GM12892 (cell line): ENCODE data around the gene SFRP2.

Source experiments
- DNase-seq: peaks from one replicate; pipeline ENCODE4 v3.0.0; 2011; ENCODE audit not compliant: insufficient read length
- FAIRE-seq: peaks from 2 replicates; lab custom pipeline; 2011; peaks lifted over from hg19 to GRCh38; lab: Jason Lieb, UNC
- POLR2A ChIP-seq: IDR thresholded peaks from 2 replicates; pipeline ENCODE4 v1.6.1; 2011; ENCODE audit warnings: low read depth, low read length, control low read depth
- POLR2AphosphoS5 ChIP-seq: IDR thresholded peaks from 2 replicates; pipeline ENCODE4 v1.6.1; 2011; ENCODE audit warnings: low read depth, low read length, control low read depth
- TAF1 ChIP-seq: IDR thresholded peaks from 2 replicates; pipeline ENCODE4 v1.6.1; 2011; ENCODE audit warnings: low read depth, mild to moderate bottlenecking, control low read depth, low read length, borderline replicate concordance

The SFRP2 gene

DNA sequence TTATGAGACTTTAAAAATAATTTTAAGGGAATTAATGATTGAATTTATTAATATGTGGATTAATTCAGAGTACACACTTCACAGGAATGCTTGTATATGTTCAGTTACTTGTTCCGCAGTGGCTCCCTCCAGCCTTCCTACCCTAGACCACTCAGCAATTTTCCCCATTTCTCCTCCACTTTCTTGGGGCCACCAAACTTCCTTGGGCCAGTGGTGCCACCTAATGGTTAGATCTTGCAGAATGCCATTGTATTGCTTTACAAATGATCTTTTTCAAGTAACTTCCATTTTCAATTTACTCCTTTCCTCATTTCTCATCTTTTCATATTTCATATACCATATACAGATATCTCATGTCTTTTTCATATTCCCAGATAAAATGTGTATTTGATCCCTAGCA is 25.5 kb downstream of the SFRP2 start:
- DNase-seq (no peak), FAIRE-seq (no peak)
- TF ChIP-seq POLR2A = no peak
- no peak for TF ChIP-seq TAF1
- TF ChIP-seq POLR2AphosphoS5 = no peak

DNA sequence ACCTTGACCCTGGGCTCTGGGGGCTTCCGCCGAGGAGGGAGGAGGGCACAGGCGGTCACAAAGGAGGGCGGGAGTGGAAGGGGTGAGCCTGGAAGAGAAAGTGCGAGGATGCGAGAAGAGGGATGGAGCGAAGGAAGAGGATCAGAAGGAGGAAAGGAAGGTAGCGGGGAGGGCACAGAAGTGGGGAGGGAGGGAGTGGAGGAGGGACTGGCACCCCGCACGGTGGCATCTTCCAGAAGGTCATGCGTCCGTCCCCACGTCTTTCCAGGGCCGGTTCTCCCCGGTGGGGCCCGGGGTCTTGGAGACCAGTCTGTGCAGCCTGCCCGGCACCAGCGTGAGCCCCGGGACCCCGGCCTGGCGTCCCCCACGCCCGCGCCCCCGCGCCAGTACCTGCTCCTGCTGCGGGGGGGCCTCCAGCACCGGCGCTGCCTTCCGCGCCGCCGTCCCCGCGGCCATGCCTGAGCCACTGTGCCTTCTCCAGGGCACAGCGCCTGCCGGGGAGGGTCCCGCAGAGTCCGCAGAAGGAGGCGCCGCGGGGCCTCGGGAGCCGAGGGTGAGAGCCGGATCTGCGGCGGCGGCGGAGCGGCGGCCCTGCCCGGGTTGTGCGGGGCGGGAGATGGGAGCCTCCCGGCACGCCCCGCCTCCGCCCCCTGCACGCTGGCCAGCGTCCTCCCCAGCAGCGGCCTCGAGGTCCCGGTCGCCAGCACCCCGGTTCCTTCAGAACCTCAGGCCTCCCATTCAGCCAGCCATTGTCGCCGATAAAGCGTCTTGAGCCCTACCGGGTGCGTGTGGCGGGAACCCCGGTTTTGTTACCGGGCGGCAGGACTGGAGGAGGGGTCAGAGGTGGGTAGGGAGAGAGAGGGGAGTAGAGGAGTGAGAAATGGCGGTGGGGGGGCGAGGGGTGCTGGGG is 29.2 kb downstream of the SFRP2 start, which contains the start of gene RNF175:
Gene RNF175, minus strand, starts transcription at position 618 of the 910 bp plus-strand sequence. Its CDS starts 162 bp downstream, at position 456.
- FAIRE-seq (no peak), DNase-seq (no peak)
- no peak for TF ChIP-seq POLR2AphosphoS5
- no peak for TF ChIP-seq TAF1
- no peak for TF ChIP-seq POLR2A

DNA sequence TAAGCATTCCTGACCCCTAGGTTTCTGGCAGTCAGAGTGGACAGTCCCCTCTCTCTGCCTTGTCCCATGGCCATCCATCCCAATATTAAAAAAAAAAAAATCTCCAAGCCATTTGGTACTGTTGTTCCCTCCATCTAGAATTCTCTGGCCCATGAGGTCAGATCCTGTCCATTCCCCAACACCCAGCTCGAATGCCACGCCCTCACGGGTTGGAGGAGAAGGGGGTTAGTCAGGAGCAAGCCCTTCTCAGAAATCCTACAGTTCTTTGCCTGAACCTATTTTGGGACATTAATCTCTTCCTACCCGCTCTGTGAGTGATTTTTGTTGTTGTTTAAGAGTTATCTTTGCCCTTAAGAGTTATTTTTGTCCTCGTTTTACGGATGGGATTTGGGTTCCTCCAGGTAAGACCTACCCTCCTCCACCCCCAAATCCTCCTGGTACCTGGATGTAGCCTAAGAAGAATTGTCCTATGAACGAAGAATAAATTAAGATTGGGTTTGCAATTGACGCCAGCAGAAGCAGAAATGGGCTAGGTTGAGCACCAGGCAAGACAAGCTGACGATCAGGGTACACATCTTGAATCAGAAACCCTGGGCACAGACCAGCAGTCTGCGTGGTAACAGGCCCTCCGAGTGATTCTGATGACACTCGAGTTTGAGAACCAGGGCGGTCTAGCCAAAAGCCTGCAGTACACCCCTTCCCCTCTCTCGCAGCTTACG is 30.0 kb downstream of the SFRP2 start:
- TF ChIP-seq POLR2AphosphoS5 (no peak), TAF1 (no peak), POLR2A (no peak)
- FAIRE-seq (no peak), DNase-seq (no peak)

DNA sequence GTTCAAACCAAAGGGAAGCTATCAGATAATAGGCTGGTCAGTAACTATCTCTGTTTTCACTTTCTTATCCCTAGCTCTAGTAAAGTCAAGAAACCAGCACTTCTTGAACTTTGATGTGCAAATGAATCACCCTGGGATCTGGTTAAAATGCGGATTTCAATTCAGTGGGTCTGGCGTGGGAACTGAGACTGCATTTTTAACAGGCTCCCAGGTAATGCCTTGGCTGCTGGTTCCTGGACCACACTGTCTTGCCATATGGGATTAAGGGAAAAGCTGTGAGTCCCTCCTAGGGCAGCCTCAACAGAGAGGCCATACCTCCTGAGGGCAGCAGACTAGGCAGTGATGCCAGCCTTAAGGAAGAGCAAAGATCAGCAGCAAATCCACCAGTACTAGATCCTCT is 30.7 kb downstream of the SFRP2 start:
- no peak for DNase-seq
- FAIRE-seq = no peak
- TF ChIP-seq POLR2AphosphoS5 (no peak), POLR2A (no peak), TAF1 (no peak)

DNA sequence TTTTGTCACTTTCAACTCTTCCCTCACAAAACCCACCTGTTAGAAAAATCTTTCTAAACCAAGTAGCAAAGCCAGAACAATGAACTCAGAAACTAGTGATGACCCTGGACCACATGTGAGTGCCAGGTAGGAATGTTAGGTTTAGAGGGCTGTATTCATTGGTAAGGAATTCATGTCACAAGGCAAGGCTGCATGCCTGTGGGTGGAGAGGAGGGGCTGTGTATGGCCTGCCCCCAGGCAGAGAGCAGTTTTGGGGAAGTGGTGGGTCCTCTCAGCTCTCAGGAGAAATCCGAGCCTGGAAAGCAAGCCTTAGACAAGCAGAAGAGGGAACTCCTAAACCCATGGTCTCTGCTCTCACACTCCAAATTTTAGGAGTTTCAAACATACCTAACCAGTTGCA is 31.5 kb downstream of the SFRP2 start:
- no peak for FAIRE-seq
- DNase-seq = no peak
- TF ChIP-seq POLR2A = no peak
- TF ChIP-seq TAF1 = no peak
- no peak for TF ChIP-seq POLR2AphosphoS5

DNA sequence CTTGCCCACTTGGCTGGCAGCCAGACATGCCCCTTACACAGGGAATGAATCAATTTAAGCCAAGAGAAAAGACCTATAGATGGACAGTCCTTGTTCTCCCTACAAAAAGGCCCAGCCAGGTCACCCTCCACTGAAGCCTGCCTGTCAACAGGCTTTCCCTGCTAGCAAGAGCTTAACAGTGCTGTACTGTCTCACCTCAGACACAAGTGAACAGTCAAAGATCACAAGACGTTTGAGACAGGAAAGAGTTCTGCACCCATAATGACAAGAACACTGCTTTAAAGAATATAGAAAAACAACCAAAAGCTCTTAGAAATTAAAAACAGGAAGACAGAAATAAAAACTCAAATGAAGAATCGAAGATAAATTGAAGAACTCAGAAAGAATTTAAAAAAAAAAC is 33.7 kb downstream of the SFRP2 start:
- FAIRE-seq (no peak), DNase-seq (no peak)
- TF ChIP-seq POLR2AphosphoS5 = no peak
- no peak for TF ChIP-seq TAF1
- no peak for TF ChIP-seq POLR2A

DNA sequence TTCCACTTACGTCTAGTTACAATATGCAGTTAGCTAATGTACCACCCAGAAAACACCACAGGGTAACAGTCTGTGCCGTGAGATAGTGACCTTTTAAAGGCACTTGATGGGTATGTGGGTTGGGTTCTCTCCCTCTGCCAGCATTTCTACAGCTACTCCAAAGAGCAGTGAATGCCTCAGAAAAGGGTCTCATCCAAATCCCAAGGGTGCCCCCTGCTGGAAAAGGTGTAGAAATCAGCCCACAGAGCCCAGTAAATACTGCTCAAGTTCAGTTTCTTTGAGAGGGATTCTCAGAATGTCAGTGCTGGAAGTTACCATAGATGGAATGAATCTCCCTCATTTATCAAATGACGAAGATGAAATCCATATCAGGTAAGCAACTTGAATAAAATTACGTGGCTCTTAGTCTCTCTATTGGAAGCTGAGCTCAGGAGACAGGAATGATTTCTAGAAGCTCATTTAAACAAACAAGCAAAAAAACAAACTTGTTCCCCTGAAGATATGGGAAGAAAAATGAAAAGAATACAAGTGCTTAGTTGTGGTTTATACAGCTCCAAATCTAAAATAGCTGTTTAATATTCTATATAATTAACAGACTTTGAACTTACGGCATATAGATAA is 38.6 kb downstream of the SFRP2 start:
- DNase-seq (no peak), FAIRE-seq (peak; percentile 81)
- TF ChIP-seq TAF1 (no peak), POLR2AphosphoS5 (no peak), POLR2A (no peak)

DNA sequence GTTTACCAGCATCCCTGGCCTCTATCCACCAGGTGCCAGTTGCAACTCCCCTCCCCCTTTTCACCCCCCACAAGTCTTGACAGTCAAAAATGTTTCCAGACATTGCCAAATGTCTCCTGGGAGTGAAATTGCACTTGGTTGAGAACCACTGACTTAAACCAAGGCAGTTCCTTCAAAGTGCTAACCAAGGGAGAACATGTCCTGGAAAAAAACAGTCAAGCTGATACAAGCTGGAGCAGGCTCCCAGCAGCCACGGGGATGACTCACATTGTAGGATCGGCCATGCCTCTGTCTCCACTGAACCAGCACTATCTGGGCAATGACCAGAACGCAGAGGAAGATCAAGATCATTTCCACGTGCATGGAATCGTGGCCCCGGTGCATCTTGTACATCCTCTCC is 40.5 kb downstream of the SFRP2 start:
- DNase-seq (no peak), FAIRE-seq (no peak)
- TF ChIP-seq POLR2AphosphoS5 = no peak
- TF ChIP-seq TAF1 = no peak
- TF ChIP-seq POLR2A = no peak

DNA sequence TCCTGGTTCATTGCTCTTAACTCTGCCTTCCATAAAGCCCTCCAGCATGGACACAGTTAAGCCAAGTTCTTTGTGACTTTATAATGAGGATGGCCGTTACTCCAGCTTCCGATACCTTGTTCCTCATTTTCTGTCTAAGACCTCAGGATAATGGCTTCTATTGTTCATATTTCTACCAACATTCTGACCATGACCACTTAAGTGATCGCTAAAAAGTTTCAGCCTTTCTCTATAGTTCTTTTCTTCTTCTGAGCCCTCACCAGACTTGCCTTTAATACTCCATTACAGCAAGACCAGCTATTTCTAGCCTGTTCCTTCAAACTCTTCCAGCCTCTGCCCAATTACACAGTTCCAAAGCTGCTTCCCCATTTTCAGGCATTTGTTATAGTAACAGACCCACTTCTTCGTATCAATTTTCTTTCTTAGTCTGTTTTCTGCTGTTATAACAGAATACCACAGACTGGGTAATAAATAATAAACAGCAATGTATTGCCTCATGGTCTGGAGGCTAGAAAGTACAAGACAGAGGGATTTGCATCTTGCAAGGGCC is 41.4 kb downstream of the SFRP2 start:
- no peak for TF ChIP-seq TAF1
- FAIRE-seq (no peak), DNase-seq (no peak)

DNA sequence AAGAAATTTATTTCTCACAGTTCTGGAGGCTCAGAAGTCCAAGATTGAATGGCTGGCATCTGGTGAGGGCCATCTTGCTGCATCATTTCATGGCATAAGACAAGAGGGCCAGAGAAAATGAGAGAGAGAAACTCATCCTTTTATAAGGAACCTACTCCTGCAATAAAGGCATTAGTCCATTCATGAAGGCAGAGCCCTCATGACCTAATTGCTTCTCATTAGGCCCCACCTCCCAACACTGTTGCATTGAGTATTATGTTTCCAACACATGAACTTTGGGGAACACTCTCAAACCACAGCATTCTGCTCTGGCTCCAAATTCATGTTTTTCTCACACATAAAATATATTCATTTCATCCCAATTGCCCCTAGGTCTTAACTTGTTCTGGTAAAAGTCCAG is 43.2 kb downstream of the SFRP2 start:
- DNase-seq (no peak), FAIRE-seq (no peak)
- no peak for TF ChIP-seq POLR2AphosphoS5
- no peak for TF ChIP-seq TAF1
- no peak for TF ChIP-seq POLR2A

DNA sequence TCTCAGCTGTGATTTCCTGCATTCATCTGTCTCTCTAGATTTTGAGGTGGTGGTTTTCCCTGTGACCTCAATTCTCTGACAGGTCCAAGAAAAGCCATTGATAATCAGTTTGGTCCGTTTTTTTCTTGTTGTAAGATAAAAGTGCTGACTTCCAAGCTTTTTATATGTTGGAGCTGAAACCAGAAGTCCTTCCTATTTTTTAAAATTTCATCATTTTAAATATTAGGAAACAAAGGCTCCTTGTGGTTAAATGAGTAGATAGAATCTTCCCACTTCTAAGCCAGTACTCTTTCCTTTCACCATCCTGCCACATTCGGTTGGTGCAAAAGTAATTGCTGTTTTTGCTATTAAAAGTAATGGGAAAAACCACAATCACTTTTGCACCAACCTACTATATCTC is 47.3 kb downstream of the SFRP2 start:
- TF ChIP-seq POLR2AphosphoS5 (no peak), POLR2A (no peak), TAF1 (no peak)
- no peak for FAIRE-seq
- no peak for DNase-seq
